Tibial nerve (tissue), 4 donors: ENCODE measurements around the gene XAGE1B.
"Not testable (repeated sequence)": the region's sequence is repeated elsewhere in the genome, so short reads cannot be mapped to it uniquely, and the experiment has no call there.

Experiments
- CTCF ChIP-seq, 5 experiments: fragments of 200-600 bp in 3 of 5; fragments of 450-650 bp in 2 of 5; sonication (generic) in 3 of 5; IDR thresholded peaks; one replicate each; pipeline ENCODE4 v1.5.1; 2016 to 2019; ENCODE audit warnings: antibody characterized with exemption in 5 of 5, mild to moderate bottlenecking in 3 of 5, moderate library complexity in 2 of 5
- EP300 ChIP-seq, 2 donors: sonication (generic); formaldehyde crosslinking; IDR thresholded peaks; one replicate each; pipeline ENCODE4 v1.6.1; 2017; ENCODE audit warnings: antibody characterized with exemption in 2 of 2, mild to moderate bottlenecking in 1 of 2
- POLR2A ChIP-seq, 2 donors: fragments of 450-650 bp; IDR thresholded peaks; one replicate each; pipeline ENCODE4 v1.6.1; 2017; ENCODE audit warnings: antibody characterized with exemption in 2 of 2, mild to moderate bottlenecking in 2 of 2, moderate library complexity in 2 of 2

- TF ChIP-seq CTCF, POLR2A, EP300 (IDR thresholded peaks at IDR 0.05): not testable (repeated sequence)
Measured at GRCh38 chrX:52501362-52501761, 15.5 kb downstream of the XAGE1B start.
